GM12878 (cell line): ENCODE results near the gene SLC52A3. TPM values are rescaled to one million over a fixed set of nuclear protein-coding genes. Genes with fewer than 3 reads are reported as not detected.

Source experiments
- ATAC-seq: fragments of 200-7000 bp; cut with Tn5 transposase; 3 replicates; pipeline ENCODE4 v1.9.1; 2020; ENCODE audit warnings: mild to moderate bottlenecking, moderate library complexity
- BruUV-seq: library from RNA; stranded (reverse); fragments of 400-500 nt; replicated peaks from 2 replicates; lab custom pipeline; 2021; lab: Mats Ljungman, UMichigan
- CTCF ChIA-PET: fragments of 300-600 bp; sonication (Branson Sonifier 250); formaldehyde crosslinking; extraction: SDS; loops from one replicate; lab custom pipeline; 2021; ENCODE audit warnings: inconsistent platforms; lab: Yijun Ruan, JAX
- POLR2A ChIA-PET: fragments of 350-600 bp; formaldehyde crosslinking; extraction: SDS; loops from one replicate; lab custom pipeline; 2021; ENCODE audit warnings: inconsistent platforms; lab: Charles Lee
- RAD21 ChIA-PET: fragments of 300-600 bp; sonication (Branson Sonifier 250); formaldehyde crosslinking; loops from one replicate; lab custom pipeline; 2023; ENCODE audit warnings: antibody characterized with exemption; ENCODE audit not compliant: unreplicated experiment; lab: Charles Lee
- SMC1A ChIA-PET: fragments of 300-600 bp; sonication (Branson Sonifier 250); formaldehyde crosslinking; loops from one replicate; lab custom pipeline; 2023; ENCODE audit not compliant: unreplicated experiment, uncharacterized antibody; lab: Charles Lee
- DNase-seq: peaks from one replicate; pipeline ENCODE4 v3.0.0-alpha.2; 2011; ENCODE audit warnings: low read depth, low spot score
- FAIRE-seq: peaks from 3 replicates; lab custom pipeline; 2011; peaks lifted over from hg19 to GRCh38; lab: Jason Lieb, UNC
- H2AFZ ChIP-seq: 2 replicates; pipeline ENCODE4 v1.6.0; 2011; ENCODE audit warnings: low read depth, low read length, control low read depth; ENCODE audit not compliant: control insufficient read depth
- H3K27ac ChIP-seq: 2 replicates; pipeline ENCODE4 v1.5.1; 2011; ENCODE audit warnings: control low read depth; ENCODE audit not compliant: control insufficient read depth, insufficient read depth
- H3K27me3 ChIP-seq, 2 experiments: replicated peaks in 1 of 2; 2 replicates each; pipeline versions ENCODE4 v1.6.0 to v1.6.1; 2011; ENCODE audit warnings: low read length in 1 of 2; ENCODE audit not compliant: control insufficient read depth in 2 of 2, insufficient read depth in 2 of 2
- H3K36me3 ChIP-seq, 2 experiments: 2 replicates each; pipeline ENCODE4 v1.5.1; 2011; ENCODE audit warnings: low read length in 1 of 2; ENCODE audit not compliant: control insufficient read depth in 2 of 2, insufficient read depth in 2 of 2
- H3K4me1 ChIP-seq: 2 replicates; pipeline ENCODE4 v1.6.1; 2011; ENCODE audit warnings: mild to moderate bottlenecking, low read length, moderate library complexity, mixed read lengths; ENCODE audit not compliant: control insufficient read depth, insufficient read depth
- H3K4me2 ChIP-seq: 2 replicates; pipeline ENCODE4 v1.6.0; 2011; ENCODE audit warnings: control low read depth; ENCODE audit not compliant: control insufficient read depth, insufficient read depth
- H3K4me3 ChIP-seq: fragments of 200-600 bp; sonication (generic); 2 replicates; pipeline ENCODE4 v1.5.1; 2016
- H3K79me2 ChIP-seq: 2 replicates; pipeline ENCODE4 v1.6.0; 2011; ENCODE audit warnings: low read length; ENCODE audit not compliant: control insufficient read depth, insufficient read depth
- H3K9ac ChIP-seq: 2 replicates; pipeline ENCODE4 v1.8.0; 2011; ENCODE audit warnings: low read length, control low read depth, mixed read lengths; ENCODE audit not compliant: control insufficient read depth, insufficient read depth
- H3K9me3 ChIP-seq: replicated peaks from 3 replicates; pipeline ENCODE4 v1.5.1; 2011; ENCODE audit warnings: mild to moderate bottlenecking, low read length; ENCODE audit not compliant: control insufficient read depth, insufficient read depth
- H4K20me1 ChIP-seq: 2 replicates; pipeline ENCODE4 v1.6.0; 2011; ENCODE audit not compliant: control insufficient read depth, insufficient read depth
- ATF3 ChIP-seq: IDR thresholded peaks from 2 replicates; pipeline ENCODE4 v1.6.1; 2011; ENCODE audit warnings: low read depth, mild to moderate bottlenecking, low read length, moderate library complexity, borderline replicate concordance; ENCODE audit errors: extremely low read depth
- FOXM1 ChIP-seq: IDR thresholded peaks from 2 replicates; pipeline ENCODE4 v1.6.1; 2012; ENCODE audit warnings: low read depth, mild to moderate bottlenecking, inconsistent platforms, low read length, moderate library complexity
- IKZF1 ChIP-seq: fragments of 450-650 bp; conservative IDR thresholded peaks from 2 replicates; pipeline ENCODE4 v1.6.1; 2017; ENCODE audit warnings: antibody characterized with exemption, mild to moderate bottlenecking
- KLF5 ChIP-seq: fragments of 450-650 bp; IDR thresholded peaks from 2 replicates; pipeline ENCODE4 v1.6.1; 2014; ENCODE audit warnings: mild to moderate bottlenecking; ENCODE audit not compliant: partially characterized antibody
- MEF2A ChIP-seq: IDR thresholded peaks from 2 replicates; pipeline ENCODE4 v1.6.1; 2011; ENCODE audit warnings: low read depth, mild to moderate bottlenecking, low read length, moderate library complexity; ENCODE audit not compliant: insufficient read depth
- NFIC ChIP-seq: IDR thresholded peaks from 2 replicates; pipeline ENCODE4 v1.6.1; 2012; ENCODE audit warnings: low read depth, mild to moderate bottlenecking, inconsistent platforms, low read length, moderate library complexity
- NR2C1 ChIP-seq: fragments of 450-650 bp; IDR thresholded peaks from 2 replicates; pipeline ENCODE4 v1.6.1; 2017; ENCODE audit warnings: antibody characterized with exemption, mild to moderate bottlenecking, moderate library complexity
- RAD51 ChIP-seq: fragments of 450-650 bp; IDR thresholded peaks from 2 replicates; pipeline ENCODE4 v1.6.1; 2016; ENCODE audit warnings: moderate library complexity, mild to moderate bottlenecking, inconsistent platforms
- STAT3 ChIP-seq: IDR thresholded peaks from 2 replicates; pipeline ENCODE4 v1.6.1; 2011; ENCODE audit warnings: low read depth, low read length, improper control_type of control experiment
- ZBTB40 ChIP-seq: fragments of 450-650 bp; IDR thresholded peaks from 2 replicates; pipeline ENCODE4 v1.6.1; 2016; ENCODE audit warnings: mild to moderate bottlenecking, moderate library complexity, borderline replicate concordance
- ZNF217 ChIP-seq: fragments of 450-650 bp; IDR thresholded peaks from 2 replicates; pipeline ENCODE4 v1.6.1; 2017; ENCODE audit warnings: antibody characterized with exemption, mild to moderate bottlenecking
- ZNF274 ChIP-seq: IDR thresholded peaks from one replicate; pipeline ENCODE4 v1.8.0; 2011; ENCODE audit not compliant: insufficient read length, insufficient read depth
- ZZZ3 ChIP-seq: IDR thresholded peaks from 2 replicates; pipeline ENCODE4 v1.6.1; 2011; ENCODE audit warnings: low read depth; ENCODE audit not compliant: control insufficient read depth, insufficient read length
- WGBS: methylation state at CpG from one replicate; pipeline ENCODE4 v1.1.6; 2016; ENCODE audit warnings: low lambda C conversion rate; ENCODE audit not compliant: insufficient replicate concordance, insufficient coverage; ENCODE audit errors: missing lambda C conversion rate; 5-methylcytosine and 5-hydroxymethylcytosine counted together
- in situ Hi-C: fragments of 300-500 bp; cut with MboI; formaldehyde crosslinking; loops from 9 replicates; pipeline ENCODE4 v1.14.3; 2018; ENCODE audit warnings: mixed read lengths
- intact Hi-C: fragments of 100-400 bp; cut with micrococcal nuclease; formaldehyde crosslinking; loops from one replicate; pipeline ENCODE4 v1.14.2; 2022; ENCODE audit not compliant: unreplicated experiment
- polyA plus RNA-seq, 11 experiments: library from polyadenylated mRNA; depleted of rRNA in 4 of 11; unstranded in 6 of 11; stranded (reverse) in 5 of 11; fragments of >200 nt; fragmentation: Nextera tagmentation in 4 of 11; fragmentation: Illumina TruSeq in 1 of 11; extraction: Ambion mirVana in 4 of 11; extraction: Trizol in 1 of 11; gene quantifications; 1 replicate in 1 of 11; 2 replicates in 10 of 11; pipeline versions ENCODE4 v1.2.1 to v1.2.3, GENCODE V29; 2011 to 2016; ENCODE audit warnings: inconsistent platforms in 2 of 11, missing spikeins in 2 of 11, low read depth in 1 of 11
- total RNA-seq, 4 experiments: library from RNA; depleted of rRNA in 3 of 4; stranded (reverse); fragments of >200 nt in 3 of 4; fragmentation: Illumina TruSeq in 1 of 4; extraction: Trizol in 1 of 4; gene quantifications; 2 replicates each; pipeline versions ENCODE4 v1.2.1 to v1.2.3, GENCODE V29; 2013 to 2021

Gene SLC52A3
- total and polyA plus RNA-seq, 10 of the 15 experiments (the other 5 are each of a cell fraction or from before 2014, with no cell fraction given): not detected

GRCh38 chr20:741620-742019, 26.7 kb downstream of the SLC52A3 start:
- Histone ChIP-seq H3K9ac (no peak overlapping the region), H3K9me3 (peaks cover 6% of the 10 kb centered on the region; the same call in 2 of the 3 replicates), H3K27me3 (peaks cover 0 to 2% of the 10 kb centered on the region in 2 experiments; a peak in 1 of 4 replicates), H3K36me3 (no peaks in the 10 kb centered on the region), H4K20me1 (no peaks in the 10 kb centered on the region; the same call in 1 of the 2 replicates), H3K4me2 (no peak overlapping the region), H3K27ac (no peak overlapping the region), H3K79me2 (no peaks in the 10 kb centered on the region), H2AFZ (no peak overlapping the region), H3K4me1 (no peaks in the 10 kb centered on the region), H3K4me3 (no peak overlapping the region)
- ChIA-PET CTCF (no interaction called here), SMC1A (no interaction called here), RAD21 (no interaction called here), POLR2A (no interaction called here)
- FAIRE-seq: no peak
- in situ Hi-C loops: loop anchor here (5.0 kb wide), 1 partner anchor 179 kb away; no protein-coding TSS in a partner anchor
- no peak for ATAC-seq
- 17% methylated on average over 6 of the region's 6 CpGs for WGBS
- BruUV-seq: no TSS peak
- intact Hi-C loops: no loop called here
- no peak for DNase-seq
- no peak for TF ChIP-seq RAD51
- no peak for TF ChIP-seq IKZF1

- H3K36me3 ChIP-seq: no peaks in the 10 kb centered on the region
- H3K4me1 ChIP-seq: no peaks in the 10 kb centered on the region
- peaks cover 0 to 2% of the 10 kb centered on the region in 2 experiments; a peak in 1 of 4 replicates for H3K27me3 ChIP-seq
- no peak overlapping the region for H3K9ac ChIP-seq
- no peak overlapping the region for H3K4me2 ChIP-seq
- no peak overlapping the region for H3K4me3 ChIP-seq
- ChIA-PET RAD21 (interaction anchor here (2.5 kb wide), 2 partner anchors 95 to 179 kb away, joined by 13 to 19 read pairs; no protein-coding TSS in a partner anchor), CTCF (interaction anchor here (0.6 to 3.3 kb wide), 9 partner anchors 9 to 385 kb away, joined by 3 to 23 read pairs (median 3); no protein-coding TSS in a partner anchor), POLR2A (interaction anchor here (0.5 kb wide), 1 partner anchor 386 kb away, joined by 3 read pairs; no protein-coding TSS in a partner anchor), SMC1A (interaction anchor here (1.1 to 1.7 kb wide), 5 partner anchors 9 to 116 kb away, joined by 3 to 6 read pairs (median 3); no protein-coding TSS in a partner anchor)
- BruUV-seq: no TSS peak
- no peaks in the 10 kb centered on the region for H3K79me2 ChIP-seq
- in situ Hi-C loops: loop anchor here (5.0 kb wide), 1 partner anchor 178 kb away; no protein-coding TSS in a partner anchor
- no peaks in the 10 kb centered on the region; the same call in 2 of the 3 replicates for H3K9me3 ChIP-seq
- H2AFZ ChIP-seq: no peak overlapping the region
- ATAC-seq (no peak), FAIRE-seq (no peak), DNase-seq (no peak)
- intact Hi-C loops: no loop called here
- 71% methylated on average over 7 of the region's 7 CpGs for WGBS
- no peaks in the 10 kb centered on the region; the same call in 1 of the 2 replicates for H4K20me1 ChIP-seq
- H3K27ac ChIP-seq: no peak overlapping the region
- no peak for TF ChIP-seq ZZZ3
- no peak for TF ChIP-seq ZBTB40
- TF ChIP-seq FOXM1: no peak
- no peak for TF ChIP-seq ATF3
- TF ChIP-seq MEF2A: no peak
- TF ChIP-seq KLF5: no peak
- TF ChIP-seq ZNF217: no peak
- TF ChIP-seq NFIC: no peak
- TF ChIP-seq STAT3: no peak
- TF ChIP-seq ZNF274: no peak
- no peak for TF ChIP-seq NR2C1
Observed at GRCh38 chr20:740162-740561, 28.1 kb downstream of the SLC52A3 start.
